HK-2 (cell line): ENCODE data around the gene ENO2.

Experiments used
- DNase-seq: peaks from one replicate; pipeline ENCODE4 v3.0.0-alpha.2; 2018; ENCODE audit not compliant: unreplicated experiment

The ENO2 gene

DNA sequence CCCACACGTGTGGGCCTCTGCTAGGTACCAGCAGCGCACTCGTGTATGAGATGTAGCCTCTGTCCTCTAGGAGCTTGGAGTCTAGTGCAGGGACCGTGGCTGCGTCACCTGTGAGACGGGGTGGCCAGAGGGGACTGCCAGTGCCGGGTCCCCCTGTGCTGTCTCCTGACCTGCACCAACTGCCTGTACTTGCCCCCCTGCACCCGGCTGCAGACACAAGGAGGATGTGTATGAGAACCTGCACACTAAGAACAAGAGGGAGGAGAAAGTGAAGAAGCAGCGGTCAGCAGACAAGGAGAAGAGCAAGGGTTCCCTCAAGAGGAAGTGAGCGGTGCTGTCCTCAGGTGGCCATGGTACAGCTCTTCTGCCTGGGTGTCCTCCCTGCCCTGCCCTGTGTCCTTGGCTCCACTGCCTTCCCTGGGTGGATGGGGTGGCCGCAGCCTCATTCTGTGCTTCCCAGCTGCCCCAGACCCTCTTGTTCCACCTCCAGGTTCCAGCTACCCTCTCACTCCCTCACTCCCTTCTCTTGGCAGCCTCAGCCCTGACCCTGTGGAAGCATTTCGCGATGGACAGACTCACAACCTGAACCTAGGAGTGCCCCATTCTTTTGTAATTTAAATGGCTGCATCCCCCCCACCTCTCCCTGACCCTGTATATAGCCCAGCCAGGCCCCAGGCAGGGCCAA, 46.4 kb downstream of the ENO2 start:
- DNase-seq = no peak

DNA sequence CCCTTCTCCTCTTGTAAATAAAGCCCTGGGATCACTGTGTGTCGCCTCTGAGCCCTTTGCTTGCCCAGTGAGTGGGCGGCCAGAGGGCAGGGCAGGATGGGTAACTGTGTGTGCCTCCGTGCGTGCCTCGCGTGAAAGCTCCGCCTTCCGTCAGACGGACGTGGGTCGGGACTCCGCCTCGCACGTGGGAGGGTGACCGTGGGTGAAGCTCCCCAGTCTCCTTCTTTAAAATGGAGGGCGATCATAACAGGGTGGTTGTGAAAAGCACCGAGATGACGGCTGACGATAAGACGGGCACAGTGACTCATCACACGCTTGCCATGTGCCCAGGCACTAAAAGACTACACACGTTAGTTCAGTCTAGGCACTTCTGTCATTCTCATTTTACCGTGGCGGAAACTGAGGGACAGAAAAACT, 46.9 kb downstream of the ENO2 start:
- DNase-seq = no peak

DNA sequence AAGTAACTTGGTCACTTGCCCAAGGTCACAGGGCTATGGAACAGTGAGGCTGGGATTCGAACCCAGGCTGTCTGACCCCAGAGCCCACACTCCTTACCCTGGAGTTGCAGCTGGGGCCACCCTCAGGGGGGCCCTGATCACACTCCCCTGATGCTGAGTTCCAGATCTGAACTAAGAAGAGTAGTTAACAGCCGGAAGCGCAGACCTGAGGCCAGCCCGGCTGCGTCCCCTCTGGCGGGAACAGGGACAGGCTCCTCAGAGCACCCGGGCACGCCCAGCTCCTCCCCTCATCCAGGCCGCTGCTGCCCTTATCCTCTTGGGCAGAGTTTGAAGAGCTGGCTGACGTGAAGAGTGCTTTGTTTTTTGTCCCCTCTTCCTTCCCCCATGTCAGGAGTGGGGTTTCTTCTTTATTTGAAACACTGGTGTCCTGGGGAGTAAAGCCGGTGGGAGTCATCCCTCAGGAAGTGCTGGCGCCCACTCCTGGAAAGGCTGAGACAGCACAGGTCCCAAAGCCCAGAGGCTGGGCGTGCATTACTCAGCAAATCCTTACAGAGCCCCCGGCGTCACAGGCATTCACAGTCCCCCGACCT, 47.4 kb downstream of the ENO2 start:
- DNase-seq = no peak

DNA sequence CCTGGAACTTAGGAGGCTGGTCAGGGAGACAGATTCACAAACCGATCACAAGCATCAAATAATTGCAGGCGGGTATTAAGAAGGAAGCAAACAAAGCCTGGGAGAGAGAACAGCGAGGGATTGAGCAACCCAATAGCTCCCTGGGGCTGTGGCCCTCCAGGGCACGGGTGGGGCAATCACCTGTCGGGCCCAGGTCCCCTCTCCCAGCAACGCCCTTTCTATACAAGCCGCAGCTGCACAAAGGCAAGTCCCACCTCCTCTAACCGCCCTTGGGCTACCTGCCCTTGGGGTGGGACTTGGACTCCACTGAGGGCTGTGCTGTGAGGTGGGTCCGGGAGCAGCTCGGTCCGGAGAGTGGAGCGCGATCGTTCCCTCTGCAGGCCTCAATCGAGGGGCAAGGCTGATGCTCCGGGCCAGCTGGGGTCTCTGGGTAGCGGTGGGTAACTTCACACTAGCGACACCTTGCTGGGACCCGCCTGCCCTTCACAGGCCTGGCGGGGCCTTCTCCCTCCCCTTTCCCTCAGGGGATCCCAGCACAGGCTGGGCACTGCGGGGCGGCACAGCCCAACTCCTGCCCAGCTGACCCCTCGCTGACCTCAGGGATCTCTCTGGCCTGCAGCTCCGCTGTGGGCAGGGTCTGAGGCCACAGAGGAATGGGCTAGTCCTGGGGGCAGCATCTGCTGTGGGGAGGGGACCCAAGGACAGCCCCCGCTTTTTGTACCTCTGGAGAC, 48.1 kb downstream of the ENO2 start:
- DNase-seq = no peak

DNA sequence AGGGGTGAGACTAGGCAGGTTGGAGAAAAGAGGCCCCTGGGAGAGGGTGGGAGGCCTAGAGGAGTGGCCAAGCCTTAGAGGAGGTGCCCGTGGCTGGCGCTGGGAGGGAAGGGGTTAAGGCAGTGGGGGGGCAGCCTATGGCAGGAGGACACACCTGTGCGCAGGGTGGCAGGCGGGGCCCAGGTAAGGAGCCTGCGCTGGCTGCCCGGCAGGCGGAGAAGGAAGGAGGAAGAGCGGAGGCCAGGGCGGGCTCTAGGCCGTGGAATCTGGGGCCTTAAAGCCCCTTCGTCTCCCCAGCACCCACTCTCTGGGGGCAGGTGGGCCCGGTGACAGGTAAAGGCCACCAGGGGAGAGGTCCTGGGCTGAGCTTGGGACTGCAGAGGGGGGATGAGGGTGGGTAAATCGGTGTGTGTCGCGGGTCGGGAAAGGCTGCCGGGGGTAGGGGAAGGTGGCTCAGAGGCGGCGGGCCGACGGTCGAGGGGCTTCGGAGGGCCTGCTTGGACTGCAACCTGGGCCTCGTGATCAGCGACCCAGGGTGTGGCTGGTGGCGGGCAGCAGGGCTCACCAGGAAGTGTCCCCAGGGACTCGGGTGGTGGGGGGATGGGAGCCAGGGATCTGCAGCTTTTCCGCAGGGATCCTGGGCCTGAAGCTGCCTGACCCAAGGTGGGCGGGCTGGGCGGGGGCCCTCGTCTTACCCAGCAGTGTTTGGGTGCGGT, 48.8 kb downstream of the ENO2 start:
- no peak for DNase-seq

DNA sequence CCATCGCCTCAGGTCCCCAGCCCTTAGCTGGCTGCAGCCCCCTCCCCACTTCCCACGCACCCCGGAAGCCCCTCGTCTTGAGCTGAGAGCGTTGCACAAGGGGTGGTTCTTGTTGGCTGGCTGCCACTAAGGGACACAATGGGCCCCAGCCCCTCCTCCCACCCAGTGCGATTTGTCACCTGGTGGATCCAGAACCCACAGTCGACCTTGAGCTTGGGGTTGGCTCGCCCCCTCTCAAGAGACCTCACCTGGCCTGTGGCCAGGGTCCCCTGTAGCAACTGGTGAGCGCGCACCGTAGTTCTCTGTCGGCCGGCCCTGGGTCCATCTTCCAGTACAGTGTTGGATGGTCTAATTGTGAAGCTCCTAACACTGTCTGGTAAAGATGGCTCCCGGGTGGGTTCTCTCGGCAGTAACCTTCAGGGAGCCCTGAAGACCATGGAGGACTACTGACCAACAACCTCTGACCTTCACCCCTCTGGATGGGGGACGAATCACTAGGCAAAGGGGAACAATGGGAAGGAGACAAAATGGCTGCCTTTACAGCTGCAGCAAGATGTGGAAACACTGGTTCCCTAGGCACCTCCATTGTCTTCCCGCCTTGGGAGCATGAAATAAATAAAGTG, 49.5 kb downstream of the ENO2 start:
- no peak for DNase-seq

DNA sequence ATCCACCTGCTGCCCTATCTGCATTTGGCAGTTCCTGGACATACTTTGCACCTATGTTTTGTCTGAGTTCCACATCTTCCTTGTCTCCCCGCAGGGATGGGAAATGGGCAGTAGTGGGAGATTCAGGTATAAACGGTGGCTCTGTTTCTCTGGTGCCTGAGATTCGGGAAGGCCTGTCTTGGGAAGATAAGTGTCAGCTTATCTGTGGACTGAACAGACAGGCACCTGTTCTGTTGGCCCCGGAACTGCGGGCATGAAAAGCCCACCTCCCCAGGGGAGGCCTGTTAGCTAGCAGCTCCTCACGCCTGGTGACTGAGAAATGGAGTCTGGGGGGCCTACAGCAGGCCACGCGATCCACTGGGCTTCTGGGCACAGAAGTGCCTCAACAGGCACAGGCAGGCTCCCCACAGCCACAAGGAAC, 50.2 kb downstream of the ENO2 start:
- no peak for DNase-seq

DNA sequence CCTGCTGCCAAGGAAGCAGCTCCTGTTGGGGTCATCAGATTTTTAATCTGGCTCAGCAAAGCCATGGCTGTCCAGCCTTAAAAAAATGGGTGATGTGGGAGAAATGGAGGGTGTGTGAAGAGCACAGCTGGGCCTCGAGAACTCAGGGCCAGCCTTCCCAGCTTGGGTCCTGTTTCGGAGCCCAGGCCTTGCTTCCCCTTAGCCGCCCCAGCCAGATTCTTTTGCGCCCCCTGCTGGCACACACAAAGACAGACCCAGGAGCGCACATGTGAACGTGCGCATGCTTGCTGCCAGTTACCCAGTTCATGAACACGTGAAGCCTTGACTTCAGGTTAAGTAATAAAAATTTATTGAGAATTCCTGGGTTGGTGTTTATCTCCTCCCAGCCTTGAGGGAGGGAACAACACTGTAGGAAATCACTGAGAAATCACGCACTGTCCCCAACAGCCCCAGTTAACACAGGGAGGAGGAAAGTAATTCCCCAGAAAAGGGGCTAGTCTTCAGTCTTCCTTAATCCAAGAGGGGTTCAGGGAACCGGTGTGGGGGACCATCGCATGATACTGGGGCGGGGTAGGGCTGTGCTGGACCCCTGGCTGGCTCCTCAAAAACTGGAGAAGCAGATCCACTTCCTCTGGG, 50.8 kb downstream of the ENO2 start:
- peak; percentile 61 for DNase-seq

DNA sequence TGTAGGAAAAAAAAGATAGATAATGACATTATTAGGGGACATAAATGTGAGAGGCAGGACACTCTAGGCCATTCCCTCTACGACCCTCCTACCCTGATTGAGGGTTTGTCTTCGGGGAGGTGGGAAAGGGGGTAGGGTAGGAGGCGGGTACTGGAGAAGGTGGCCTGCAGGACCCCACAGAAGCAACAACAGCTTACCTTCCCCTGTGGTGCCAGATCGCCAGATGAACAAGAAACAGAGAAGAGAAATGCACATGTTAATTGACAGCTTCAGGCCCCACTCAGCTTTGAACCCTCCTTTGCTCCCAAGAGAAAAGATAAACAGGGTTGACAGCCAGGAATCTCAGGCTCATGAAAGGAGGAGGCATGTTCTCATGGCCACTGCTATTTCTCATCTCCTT, 51.3 kb downstream of the ENO2 start:
- no peak for DNase-seq

DNA sequence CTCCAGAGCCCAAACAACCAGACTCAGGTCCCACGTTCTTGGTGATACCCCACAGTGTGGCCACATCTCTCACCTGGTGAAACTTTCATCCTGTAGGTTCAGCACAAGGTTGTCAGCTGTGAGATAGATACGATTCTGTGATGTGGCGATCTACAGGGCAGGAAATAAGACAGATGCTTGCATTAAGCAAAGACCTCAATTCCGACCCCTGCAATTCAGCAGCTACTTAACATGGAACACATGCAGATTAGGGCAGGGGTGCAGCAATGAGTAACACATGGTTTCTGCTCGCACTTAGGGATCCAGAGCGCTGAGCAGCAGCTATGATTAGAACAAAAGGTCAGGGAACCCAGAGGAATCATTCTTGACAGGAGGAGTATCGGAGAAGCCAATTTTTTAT, 52.0 kb downstream of the ENO2 start:
- DNase-seq = no peak

DNA sequence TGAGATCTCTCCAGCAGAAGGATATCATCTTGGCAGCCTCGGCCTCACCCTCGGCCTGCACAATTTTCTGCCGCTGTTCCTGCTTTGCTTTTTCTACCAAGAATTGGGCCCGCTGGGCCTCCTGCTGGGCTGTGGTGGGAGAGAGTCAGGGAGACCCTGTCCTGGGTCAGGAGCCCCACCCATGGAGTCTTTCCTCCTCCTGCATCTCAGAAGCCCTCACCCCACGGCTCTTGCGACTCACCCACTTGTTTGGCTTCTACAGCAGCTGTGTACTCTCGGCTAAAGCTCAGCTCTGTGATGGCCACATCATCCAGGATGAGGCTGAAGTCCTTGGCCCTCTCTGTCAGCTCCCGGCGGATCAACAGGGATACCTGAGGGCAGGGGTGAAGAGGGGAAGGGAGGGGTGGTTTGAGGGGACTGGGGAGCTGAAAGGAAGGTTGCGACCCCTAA, 53.3 kb downstream of the ENO2 start:
- no peak for DNase-seq

DNA sequence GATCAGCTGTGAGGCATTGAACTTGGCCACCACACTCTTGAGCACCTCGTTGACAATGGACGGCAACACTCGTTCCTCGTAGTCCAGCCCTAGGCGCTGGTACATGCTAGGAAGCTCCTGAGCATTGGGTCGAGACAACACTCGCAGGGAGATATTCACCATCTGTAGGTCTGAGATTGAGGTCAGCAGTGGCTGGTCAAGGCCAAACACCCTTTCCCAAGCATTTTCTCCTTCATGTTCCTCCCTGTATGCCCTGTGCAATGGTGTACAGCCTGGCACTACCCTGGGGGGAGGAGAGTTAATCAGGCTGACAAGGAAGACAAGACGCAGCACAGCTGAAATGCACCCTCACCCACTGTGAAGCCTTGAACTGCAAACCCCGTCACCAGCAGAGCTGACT, 54.0 kb downstream of the ENO2 start:
- no peak for DNase-seq

DNA sequence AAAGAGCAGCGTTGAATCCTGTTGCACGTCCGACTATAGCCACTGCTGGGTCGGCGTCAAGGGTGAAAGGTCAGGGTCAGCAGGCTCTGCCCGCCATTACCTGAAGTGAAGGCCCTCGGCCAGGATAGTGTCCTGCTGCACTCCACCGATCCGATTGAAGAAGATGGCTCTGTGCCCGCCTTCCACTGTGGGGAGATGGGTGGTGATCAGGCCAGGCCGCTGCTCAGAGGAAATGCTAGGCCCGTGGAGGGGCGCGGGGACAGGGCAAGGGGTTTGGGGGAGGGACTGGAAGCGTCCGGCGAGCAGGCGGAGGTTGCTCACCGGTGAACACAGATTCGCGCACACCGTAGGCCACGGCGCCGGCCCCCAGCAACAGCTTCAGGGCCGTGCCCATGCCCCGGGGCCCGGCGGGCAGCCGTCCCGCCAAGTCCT, 55.7 kb downstream of the ENO2 start:
- DNase-seq = no peak
